Natural killer cell (primary cell): ENCODE measurements around the gene AQP6. TPM values are rescaled to one million over a fixed set of nuclear protein-coding genes. Genes with fewer than 3 reads are reported as not detected.

ENCODE experiments used
- ATAC-seq, 3 donors: fragments of 150-1000 bp in 2 of 3; fragments of 200-7000 bp in 1 of 3; cut with Tn5 transposase; 1 replicate in 1 of 3; 2 replicates in 2 of 3; pipeline ENCODE4 v1.10.0; 2021; ENCODE audit warnings: mild to moderate bottlenecking in 2 of 3, moderate library complexity in 2 of 3
- DNase-seq, 2 donors: peaks; one replicate each; pipeline versions ENCODE4 v3.0.0 to v3.0.0-alpha.2; 2013 to 2021; ENCODE audit warnings: mixed read lengths in 1 of 2
- H3K27ac ChIP-seq: one replicate; pipeline ENCODE4 v1.5.1; 2013; ENCODE audit warnings: mild to moderate bottlenecking, low read length
- H3K27me3 ChIP-seq: one replicate; pipeline ENCODE4 v1.6.1; 2013; ENCODE audit warnings: low read length; ENCODE audit not compliant: control insufficient read depth, insufficient read depth
- H3K36me3 ChIP-seq: one replicate; pipeline ENCODE4 v1.6.1; 2013; ENCODE audit warnings: low read length; ENCODE audit not compliant: control insufficient read depth, insufficient read depth
- H3K4me1 ChIP-seq: one replicate; pipeline ENCODE4 v1.6.1; 2013; ENCODE audit warnings: low read length; ENCODE audit not compliant: control insufficient read depth, insufficient read depth
- H3K4me3 ChIP-seq: one replicate; pipeline ENCODE4 v1.5.1; 2013; ENCODE audit warnings: low read length
- H3K9me3 ChIP-seq: one replicate; pipeline ENCODE4 v1.6.1; 2013; ENCODE audit warnings: low read length; ENCODE audit not compliant: control insufficient read depth, insufficient read depth
- H3K27ac Mint-ChIP-seq, 2 donors: one replicate each; pipeline ENCODE4 v1.8.0; 2022; ENCODE audit warnings: mild to moderate bottlenecking in 2 of 2, mixed read lengths in 2 of 2, moderate library complexity in 1 of 2
- H3K27me3 Mint-ChIP-seq, 2 donors: one replicate each; pipeline ENCODE4 v1.8.0; 2022; ENCODE audit warnings: low read depth in 2 of 2, mixed read lengths in 2 of 2
- H3K36me3 Mint-ChIP-seq: one replicate; pipeline ENCODE4 v1.8.0; 2022; ENCODE audit warnings: mixed read lengths
- H3K4me1 Mint-ChIP-seq, 2 donors: one replicate each; pipeline ENCODE4 v1.8.0; 2022; ENCODE audit warnings: mixed read lengths in 2 of 2
- H3K4me3 Mint-ChIP-seq: one replicate; pipeline ENCODE4 v1.8.0; 2022; ENCODE audit warnings: mild to moderate bottlenecking, moderate library complexity, mixed read lengths
- H3K9me3 Mint-ChIP-seq, 2 donors: one replicate each; pipeline ENCODE4 v1.8.0; 2022; ENCODE audit warnings: mixed read lengths in 2 of 2
- CTCF ChIP-seq: fragments of 200-600 bp; IDR thresholded peaks from one replicate; pipeline ENCODE4 v1.8.0; 2022; ENCODE audit warnings: antibody characterized with exemption
- WGBS: methylation state at CpG from one replicate; pipeline ENCODE4 v1.1.7; 2013; ENCODE audit warnings: missing lambda C conversion rate; ENCODE audit not compliant: insufficient coverage; 5-methylcytosine and 5-hydroxymethylcytosine counted together
- intact Hi-C: fragments of 100-400 bp; cut with micrococcal nuclease; formaldehyde crosslinking; loops from one replicate; pipeline ENCODE4 v1.14.2; 2022
- total RNA-seq, 4 donors: library from RNA; stranded (reverse); fragments of 120-200 nt in 1 of 4; gene quantifications; one replicate each; pipeline versions ENCODE4 v1.2.3 to v1.2.4, GENCODE V29; 2013 to 2022

AQP6 gene
- total RNA-seq, 3 donors from 2014 or later (not counting 1 experiment from before 2014, with no cell fraction given) = not detected

GRCh38 chr12:49962861-49963765 lies 9.6 kb upstream of the AQP6 start:
- peaks cover 60 to 61% of the 10 kb centered on the region in 2 donors for H3K27me3 Mint-ChIP-seq
- Histone ChIP-seq H3K36me3 (no peaks in the 10 kb centered on the region), H3K4me3 (no peak overlapping the region), H3K27me3 (peaks cover 31% of the 10 kb centered on the region), H3K4me1 (peaks cover 18% of the 10 kb centered on the region), H3K9me3 (no peaks in the 10 kb centered on the region), H3K27ac (no peak overlapping the region)
- H3K4me3 Mint-ChIP-seq = no peak overlapping the region
- H3K4me1 Mint-ChIP-seq = peaks cover 0 to 11% of the 10 kb centered on the region in 2 donors
- intact Hi-C loops = no loop called here
- TF ChIP-seq CTCF = no peak
- no peaks in the 10 kb centered on the region for H3K9me3 Mint-ChIP-seq
- no peak for DNase-seq
- no peak overlapping the region for H3K27ac Mint-ChIP-seq
- WGBS = 81% methylated on average over 21 of the region's 21 CpGs
- no peak for ATAC-seq
- no peaks in the 10 kb centered on the region for H3K36me3 Mint-ChIP-seq

GRCh38 chr12:49963976-49964815 lies 8.6 kb upstream of the AQP6 start:
- H3K4me3 Mint-ChIP-seq = no peak overlapping the region
- peaks cover 0 to 11% of the 10 kb centered on the region in 2 donors for H3K4me1 Mint-ChIP-seq
- H3K9me3 Mint-ChIP-seq = no peaks in the 10 kb centered on the region

DNA sequence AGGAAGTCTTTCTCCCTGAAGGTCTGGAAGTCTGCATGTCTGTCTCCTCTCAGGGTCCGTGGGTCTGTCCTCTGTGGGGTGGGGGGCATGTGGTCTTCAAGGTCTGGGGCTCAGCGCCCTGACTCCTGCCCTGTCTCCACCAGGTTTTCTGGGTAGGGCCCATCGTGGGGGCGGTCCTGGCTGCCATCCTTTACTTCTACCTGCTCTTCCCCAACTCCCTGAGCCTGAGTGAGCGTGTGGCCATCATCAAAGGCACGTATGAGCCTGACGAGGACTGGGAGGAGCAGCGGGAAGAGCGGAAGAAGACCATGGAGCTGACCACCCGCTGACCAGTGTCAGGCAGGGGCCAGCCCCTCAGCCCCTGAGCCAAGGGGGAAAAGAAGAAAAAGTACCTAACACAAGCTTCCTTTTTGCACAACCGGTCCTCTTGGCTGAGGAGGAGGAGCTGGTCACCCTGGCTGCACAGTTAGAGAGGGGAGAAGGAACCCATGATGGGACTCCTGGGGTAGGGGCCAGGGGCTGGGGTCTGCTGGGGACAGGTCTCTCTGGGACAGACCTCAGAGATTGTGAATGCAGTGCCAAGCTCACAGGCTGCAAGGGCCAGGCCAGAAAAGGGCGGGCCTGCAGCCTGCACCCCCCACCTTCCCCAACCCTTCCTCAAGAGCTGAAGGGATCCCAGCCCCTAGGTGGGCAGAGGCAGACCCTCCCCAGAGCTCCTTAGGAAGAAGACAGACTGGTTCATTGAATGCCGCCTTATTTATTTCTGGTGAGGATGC lies 7.7 kb upstream of the AQP6 start:
- Mint-ChIP-seq H3K27ac (no peak overlapping the region), H3K27me3 (peaks cover 43 to 45% of the 10 kb centered on the region in 2 donors), H3K4me1 (peaks cover 0 to 11% of the 10 kb centered on the region in 2 donors), H3K36me3 (no peaks in the 10 kb centered on the region), H3K4me3 (no peak overlapping the region), H3K9me3 (no peaks in the 10 kb centered on the region)
- no peaks in the 10 kb centered on the region for H3K36me3 ChIP-seq
- WGBS = 56% methylated on average over 12 of the region's 13 CpGs
- ATAC-seq (no peak), DNase-seq (no peak)
- no peak for TF ChIP-seq CTCF
- no peak overlapping the region for H3K4me3 ChIP-seq
- no peaks in the 10 kb centered on the region for H3K9me3 ChIP-seq
- peaks cover 18% of the 10 kb centered on the region for H3K4me1 ChIP-seq
- intact Hi-C loops = loop anchor here (5.0 kb wide), 1 partner anchor 107 kb away; no protein-coding TSS in a partner anchor
- peaks cover 16% of the 10 kb centered on the region for H3K27me3 ChIP-seq
- no peak overlapping the region for H3K27ac ChIP-seq

More at GRCh38 chr12:49963976-49964815, 8.6 kb upstream of the AQP6 start:
- intact Hi-C loops = no loop called here
- Mint-ChIP-seq H3K27ac (no peak overlapping the region), H3K36me3 (no peaks in the 10 kb centered on the region), H3K27me3 (peaks cover 49 to 51% of the 10 kb centered on the region in 2 donors)
- H3K4me1 ChIP-seq = peaks cover 18% of the 10 kb centered on the region
- TF ChIP-seq CTCF = no peak
- no peak overlapping the region for H3K27ac ChIP-seq
- DNase-seq = no peak
- H3K36me3 ChIP-seq = no peaks in the 10 kb centered on the region
- H3K4me3 ChIP-seq = no peak overlapping the region
- H3K27me3 ChIP-seq = peaks cover 22% of the 10 kb centered on the region
- 84% methylated on average over 16 of the region's 17 CpGs for WGBS
- no peak for ATAC-seq
- no peaks in the 10 kb centered on the region for H3K9me3 ChIP-seq
